DND-41 (cell line): ENCODE measurements around the gene WAPL.

Experiments used
- ATAC-seq: fragments of 200-7000 bp; cut with Tn5 transposase; 3 replicates; pipeline ENCODE4 v1.9.1; 2021; ENCODE audit warnings: low read depth; ENCODE audit not compliant: insufficient read depth
- DNase-seq: peaks from one replicate; pipeline ENCODE4 v3.0.0-alpha.2; 2020
- H2AFZ ChIP-seq: 2 replicates; pipeline ENCODE4 v1.6.0; 2012; ENCODE audit warnings: low read depth, low read length
- H3K27ac ChIP-seq: 2 replicates; pipeline ENCODE4 v1.5.1; 2012; ENCODE audit warnings: low read length, inconsistent platforms
- H3K27me3 ChIP-seq: fragments of 200-600 bp; sonication (generic); 2 replicates; pipeline ENCODE4 v1.6.0; 2012; ENCODE audit warnings: low read length, mild to moderate bottlenecking, inconsistent platforms; ENCODE audit not compliant: insufficient read depth, poor library complexity
- H3K36me3 ChIP-seq: 2 replicates; pipeline ENCODE4 v1.5.1; 2012; ENCODE audit warnings: low read length, inconsistent platforms; ENCODE audit not compliant: insufficient read depth
- H3K4me1 ChIP-seq: 2 replicates; pipeline ENCODE4 v1.5.1; 2012; ENCODE audit warnings: mild to moderate bottlenecking, low read length; ENCODE audit not compliant: insufficient read depth
- H3K4me2 ChIP-seq: 2 replicates; pipeline ENCODE4 v1.6.0; 2012; ENCODE audit warnings: mild to moderate bottlenecking, moderate library complexity, low read length, inconsistent platforms; ENCODE audit not compliant: insufficient read depth
- H3K4me3 ChIP-seq, 2 experiments: fragments of 200-600 bp in 1 of 2; shearing (Covaris generic) in 1 of 2; 2 replicates each; pipeline ENCODE4 v1.5.1; 2012 to 2016; ENCODE audit warnings: inconsistent platforms in 2 of 2, low read length in 2 of 2, mild to moderate bottlenecking in 2 of 2, low read depth in 1 of 2, moderate library complexity in 1 of 2
- H3K79me2 ChIP-seq: 2 replicates; pipeline ENCODE4 v1.6.0; 2012; ENCODE audit warnings: low read length, inconsistent platforms; ENCODE audit not compliant: insufficient read depth
- H3K9ac ChIP-seq: 2 replicates; pipeline ENCODE4 v1.6.0; 2012; ENCODE audit warnings: low read depth, mild to moderate bottlenecking, inconsistent platforms, low read length, moderate library complexity
- H3K9me3 ChIP-seq: 2 replicates; pipeline ENCODE4 v1.5.1; 2012; ENCODE audit warnings: low read length, moderate library complexity, mild to moderate bottlenecking, inconsistent platforms; ENCODE audit not compliant: insufficient read depth, severe bottlenecking
- H4K20me1 ChIP-seq: 2 replicates; pipeline ENCODE4 v1.6.0; 2012; ENCODE audit warnings: low read length; ENCODE audit not compliant: insufficient read depth
- EZH2 ChIP-seq: IDR thresholded peaks from 3 replicates; pipeline ENCODE4 v1.6.1; 2012; ENCODE audit warnings: borderline replicate concordance, low read depth, mild to moderate bottlenecking, moderate library complexity, low read length, inconsistent platforms; ENCODE audit not compliant: severe bottlenecking
- TF ChIP-seq, protein P1 (sequence below): IDR thresholded peaks from 2 replicates; pipeline ENCODE4 v1.5.1; 2012; ENCODE audit warnings: borderline replicate concordance, low read length, moderate library complexity, mild to moderate bottlenecking; ENCODE audit not compliant: poor library complexity, severe bottlenecking; ENCODE audit errors: extremely low read depth

The WAPL gene

DNA sequence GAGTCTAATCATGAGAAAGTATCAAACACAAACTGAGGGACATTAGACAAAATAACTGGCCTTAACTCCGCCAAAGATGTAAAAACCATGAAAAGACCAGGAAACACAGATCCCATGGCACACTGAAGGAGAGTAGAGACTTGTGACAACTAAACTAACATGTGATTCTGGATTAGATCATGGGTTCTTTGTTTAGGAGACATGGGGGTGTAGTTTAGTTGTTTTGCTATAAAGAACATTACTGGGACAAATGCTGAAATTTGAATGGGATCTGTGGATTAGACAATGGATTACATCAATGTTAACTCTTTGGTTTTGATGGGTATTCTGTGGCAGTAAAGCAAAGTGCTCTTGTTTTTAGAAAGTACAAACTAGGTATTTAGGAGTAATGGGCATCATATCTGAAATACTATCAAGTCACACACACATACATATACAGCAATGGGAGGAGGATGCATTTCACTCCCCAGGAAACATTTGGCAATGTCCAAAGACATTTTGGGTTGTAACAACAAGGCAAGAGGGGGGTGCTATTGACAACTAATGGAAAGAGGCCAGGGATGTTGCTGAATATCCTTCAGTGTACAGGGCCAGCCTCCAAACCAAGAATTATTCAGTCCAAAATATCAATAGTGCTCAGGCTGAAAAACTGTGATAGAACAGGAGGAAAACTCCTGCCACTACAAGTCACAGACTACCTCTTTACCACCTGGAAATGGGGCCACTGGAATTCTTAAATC is 32.4 kb downstream of the WAPL start:
- H4K20me1 ChIP-seq, result peaks cover 36% of the 10 kb centered on the region
- peaks cover 82% of the 10 kb centered on the region for H3K79me2 ChIP-seq
- ATAC-seq (no peak), DNase-seq (no peak)
- H3K4me2 ChIP-seq, result no peak overlapping the region
- H3K27ac ChIP-seq, result no peak overlapping the region
- H3K9me3 ChIP-seq, result no peaks in the 10 kb centered on the region
- H3K9ac ChIP-seq, result no peak overlapping the region
- no peaks in the 10 kb centered on the region for H3K27me3 ChIP-seq
- no peak overlapping the region for H2AFZ ChIP-seq
- no peaks in the 10 kb centered on the region for H3K4me1 ChIP-seq
- TF ChIP-seq, protein P1, sequence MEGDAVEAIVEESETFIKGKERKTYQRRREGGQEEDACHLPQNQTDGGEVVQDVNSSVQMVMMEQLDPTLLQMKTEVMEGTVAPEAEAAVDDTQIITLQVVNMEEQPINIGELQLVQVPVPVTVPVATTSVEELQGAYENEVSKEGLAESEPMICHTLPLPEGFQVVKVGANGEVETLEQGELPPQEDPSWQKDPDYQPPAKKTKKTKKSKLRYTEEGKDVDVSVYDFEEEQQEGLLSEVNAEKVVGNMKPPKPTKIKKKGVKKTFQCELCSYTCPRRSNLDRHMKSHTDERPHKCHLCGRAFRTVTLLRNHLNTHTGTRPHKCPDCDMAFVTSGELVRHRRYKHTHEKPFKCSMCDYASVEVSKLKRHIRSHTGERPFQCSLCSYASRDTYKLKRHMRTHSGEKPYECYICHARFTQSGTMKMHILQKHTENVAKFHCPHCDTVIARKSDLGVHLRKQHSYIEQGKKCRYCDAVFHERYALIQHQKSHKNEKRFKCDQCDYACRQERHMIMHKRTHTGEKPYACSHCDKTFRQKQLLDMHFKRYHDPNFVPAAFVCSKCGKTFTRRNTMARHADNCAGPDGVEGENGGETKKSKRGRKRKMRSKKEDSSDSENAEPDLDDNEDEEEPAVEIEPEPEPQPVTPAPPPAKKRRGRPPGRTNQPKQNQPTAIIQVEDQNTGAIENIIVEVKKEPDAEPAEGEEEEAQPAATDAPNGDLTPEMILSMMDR, result no peak
- TF ChIP-seq EZH2, result no peak
- no peak overlapping the region for H3K4me3 ChIP-seq
- peaks cover 73% of the 10 kb centered on the region for H3K36me3 ChIP-seq

DNA sequence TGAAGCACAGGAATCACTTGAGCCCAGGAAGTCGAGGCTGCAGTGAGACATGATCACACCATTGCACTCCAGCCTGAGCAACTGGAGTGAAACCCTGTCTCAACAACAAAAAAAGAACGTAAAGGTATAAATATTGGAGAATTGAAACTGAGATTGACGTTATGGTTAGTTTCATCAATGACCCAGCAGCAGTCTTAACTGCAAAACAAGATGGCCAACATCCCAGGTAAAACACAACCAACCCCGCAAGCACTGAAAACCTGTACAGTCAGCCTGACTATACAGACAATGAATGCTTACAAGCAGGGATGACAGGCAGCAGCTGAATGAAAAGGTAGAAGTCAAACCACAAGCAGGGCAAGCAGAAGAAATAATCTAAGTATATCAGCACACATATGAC is 34.7 kb downstream of the WAPL start:
- no peak overlapping the region for H3K4me3 ChIP-seq
- H3K4me2 ChIP-seq, result no peak overlapping the region
- H3K79me2 ChIP-seq, result peaks cover 72% of the 10 kb centered on the region
- no peak overlapping the region for H3K9ac ChIP-seq
- peaks cover 80% of the 10 kb centered on the region for H3K36me3 ChIP-seq
- H4K20me1 ChIP-seq, result peaks cover 39% of the 10 kb centered on the region
- H3K27me3 ChIP-seq, result no peaks in the 10 kb centered on the region
- no peak for DNase-seq
- H3K9me3 ChIP-seq, result no peaks in the 10 kb centered on the region
- TF ChIP-seq, protein P1, result no peak
- TF ChIP-seq EZH2, result no peak
- H3K4me1 ChIP-seq, result no peaks in the 10 kb centered on the region
- ATAC-seq, result no peak
- no peak overlapping the region for H2AFZ ChIP-seq
- H3K27ac ChIP-seq, result no peak overlapping the region

DNA sequence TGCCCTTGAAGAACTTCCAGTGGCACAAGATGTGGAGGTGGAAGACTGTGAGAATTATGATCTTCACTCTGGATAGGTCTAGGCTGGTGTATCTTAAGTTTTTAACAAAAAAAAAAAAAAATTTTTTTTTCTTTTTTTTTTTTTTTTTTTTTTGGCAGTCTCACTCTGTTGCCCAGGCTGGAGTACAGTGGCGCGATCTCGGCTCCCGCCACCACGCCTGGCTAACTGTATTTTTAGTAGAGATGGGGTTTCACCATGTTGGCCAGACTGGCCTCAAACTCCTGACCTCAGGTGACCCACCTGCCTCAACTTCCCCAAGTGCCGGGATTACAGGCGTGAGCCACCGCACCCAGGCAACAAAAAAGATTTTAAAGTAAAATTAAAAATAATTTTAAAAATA is 37.9 kb downstream of the WAPL start:
- ATAC-seq, result no peak
- H3K79me2 ChIP-seq, result peaks cover 70% of the 10 kb centered on the region

More for the DNA sequence above, 37.9 kb downstream of the WAPL start:
- Histone ChIP-seq H3K9ac (no peak overlapping the region), H4K20me1 (peaks cover 27% of the 10 kb centered on the region), H3K36me3 (peaks cover 79% of the 10 kb centered on the region), H2AFZ (no peak overlapping the region), H3K27ac (no peak overlapping the region), H3K4me1 (no peaks in the 10 kb centered on the region), H3K4me3 (no peak overlapping the region), H3K9me3 (no peaks in the 10 kb centered on the region), H3K27me3 (no peaks in the 10 kb centered on the region), H3K4me2 (no peak overlapping the region)
- TF ChIP-seq EZH2, result no peak
- TF ChIP-seq, protein P1, result no peak
- DNase-seq, result no peak
